GM12864 (cell line): ENCODE data around the gene FNDC3A.

Experiments
- DNase-seq: peaks from one replicate; pipeline ENCODE4 v3.0.0-alpha.2; 2011; ENCODE audit warnings: low read depth
- H3K4me3 ChIP-seq: 2 replicates; pipeline ENCODE4 v1.5.1; 2011; ENCODE audit warnings: mild to moderate bottlenecking, low read depth, low read length, control low read depth
- CTCF ChIP-seq: IDR thresholded peaks from 2 replicates; pipeline ENCODE4 v1.5.1; 2011; ENCODE audit warnings: low read depth, mild to moderate bottlenecking, moderate library complexity, low read length, control low read depth, inconsistent platforms; ENCODE audit errors: missing control alignments

The FNDC3A gene

GRCh38 chr13:48955536-48955935 is 20.2 kb upstream of the FNDC3A start:
- no peak for DNase-seq
- no peak for TF ChIP-seq CTCF
- H3K4me3 ChIP-seq, result no peak overlapping the region

- H3K4me3 ChIP-seq, result no peak overlapping the region
- DNase-seq, result no peak
- TF ChIP-seq CTCF, result no peak
Observed at GRCh38 chr13:48961379-48961778, 14.3 kb upstream of the FNDC3A start.

GRCh38 chr13:48962281-48962680 is 13.4 kb upstream of the FNDC3A start:
- no peak for DNase-seq
- no peak overlapping the region for H3K4me3 ChIP-seq
- TF ChIP-seq CTCF, result no peak

- DNase-seq, result no peak
- no peak overlapping the region for H3K4me3 ChIP-seq
- no peak for TF ChIP-seq CTCF
Observed at GRCh38 chr13:48965736-48966135, 10.0 kb upstream of the FNDC3A start.

GRCh38 chr13:48969685-48970084 is 6.0 kb upstream of the FNDC3A start:
- no peak for DNase-seq
- TF ChIP-seq CTCF, result no peak
- no peak overlapping the region for H3K4me3 ChIP-seq

- no peak for TF ChIP-seq CTCF
Observed at GRCh38 chr13:48973845-48974431, 1.8 kb upstream of the FNDC3A start.

GRCh38 chr13:48975101-48975855 is 434 bp upstream of the FNDC3A start:
- TF ChIP-seq CTCF, result peak; percentile 3
- no peak for DNase-seq
- H3K4me3 ChIP-seq, result peak overlapping the region; percentile 88

More at GRCh38 chr13:48973845-48974431, 1.8 kb upstream of the FNDC3A start:
- no peak for DNase-seq
- no peak overlapping the region for H3K4me3 ChIP-seq
